ENCODE results near the gene KIAA0586. TPM values are rescaled to one million over a fixed set of nuclear protein-coding genes. Genes with fewer than 3 reads are reported as not detected.

KIAA0586 gene
- total and polyA plus RNA-seq, 2 of the 4 experiments (the other 2 are of a cell fraction) = 9.4 to 36.7 TPM

- H2AK9ac ChIP-seq (replicated peaks; ENCODE audit: low read depth, low read length, poor library complexity) = no peak overlapping the region
- no peak overlapping the region for H2BK20ac ChIP-seq (ENCODE audit: low read depth, low read length)
- peaks cover 7% of the 10 kb centered on the region for H3K4me1 ChIP-seq (ENCODE audit: control insufficient read depth, insufficient read depth, low read length)
- H3K36me3 ChIP-seq (ENCODE audit: control insufficient read depth, insufficient read depth, low read length) = no peaks in the 10 kb centered on the region
- H3K9ac ChIP-seq (ENCODE audit: low read depth, low read length) = no peak overlapping the region
- in situ Hi-C loops (cut with MboI; ENCODE audit: low sequenced_read_pairs) (no loop called here), intact Hi-C loops (cut with micrococcal nuclease) (no loop called here), dilution Hi-C loops (cut with HindIII; ENCODE audit: low sequenced_read_pairs, unreplicated experiment) (no loop called here)
- H3K18ac ChIP-seq (ENCODE audit: low read depth, low read length) = peak overlapping the region; percentile 7; the same call in 1 of the 2 replicates
- H4K20me1 ChIP-seq (ENCODE audit: insufficient read depth, low read length) = no peaks in the 10 kb centered on the region
- H3K9me1 ChIP-seq (ENCODE audit: insufficient read depth, low read length) = no peaks in the 10 kb centered on the region; the same call in 1 of the 2 replicates
- POLR2A ChIA-PET (ENCODE audit: unreplicated experiment) = no interaction called here
- no peak overlapping the region for H2BK120ac ChIP-seq (ENCODE audit: low read depth, low read length)
- CTCF ChIA-PET = no interaction called here
- H3K4me2 ChIP-seq (ENCODE audit: low read depth, low read length) = 0 out of 2 replicates have a peak overlapping the region, but pooled peaks have one; percentile 39
- H4K5ac ChIP-seq (ENCODE audit: low read depth, low read length) = peak overlapping the region; percentile 55
- no peaks in the 10 kb centered on the region for H3K27me3 ChIP-seq (ENCODE audit: control insufficient read depth, insufficient read depth, low read length)
- H3K9me3 ChIP-seq (ENCODE audit: control insufficient read depth, insufficient read depth, low read length) = no peaks in the 10 kb centered on the region
- no peak overlapping the region for H3K23ac ChIP-seq (ENCODE audit: low read depth, low read length)
- H4K8ac ChIP-seq (ENCODE audit: low read depth in 2 of 2, low read length in 2 of 2) = peak overlapping the region; percentile 28 to 63; a peak in 1 of 4 replicates
- no peak overlapping the region for H3K14ac ChIP-seq (replicated peaks; ENCODE audit: low read depth, low read length)
- H3K79me1 ChIP-seq (ENCODE audit: low read depth in 1 of 2, low read length in 2 of 2) = no peaks in the 10 kb centered on the region; a peak in 1 of 4 replicates
- H2AFZ ChIP-seq (replicated peaks; ENCODE audit: low read length, poor library complexity) = no peak overlapping the region
- no peak overlapping the region for H2BK15ac ChIP-seq (ENCODE audit: low read depth, low read length)
- H3K27ac ChIP-seq (ENCODE audit: insufficient read depth, low read length) = no peak overlapping the region
- H3K4me3 ChIP-seq (ENCODE audit: insufficient read depth, low read depth, low read length) = no peak overlapping the region
- peak overlapping the region; percentile 5; the same call in 1 of the 2 replicates for H4K91ac ChIP-seq (ENCODE audit: insufficient read depth, low read depth, low read length)
- peak; percentile 54 for ATAC-seq (ENCODE audit: low read depth)
- no peak overlapping the region for H2BK5ac ChIP-seq (ENCODE audit: low read depth, low read length, poor library complexity, severe bottlenecking)
- TF ChIP-seq NFE2L2 (IDR thresholded peaks at IDR 0.05; ENCODE audit: low read depth, low read length) (no peak), CEBPB (IDR thresholded peaks at IDR 0.05; ENCODE audit: low read depth, low read length) (no peak), RFX5 (IDR thresholded peaks at IDR 0.05; ENCODE audit: low read depth, low read length) (no peak), RAD21 (IDR thresholded peaks at IDR 0.05; ENCODE audit: low read length) (no peak), MAZ (IDR thresholded peaks at IDR 0.05; ENCODE audit: borderline replicate concordance, low read depth, low read length) (no peak), MAFK (IDR thresholded peaks at IDR 0.05; ENCODE audit: low read depth, low read length) (no peak), POLR2A (IDR thresholded peaks at IDR 0.05; ENCODE audit: low read depth, low read length) (no peak), CTCF (conservative IDR thresholded peaks at IDR 0.05; ENCODE audit: low read depth, low read length) (no peak), FOS (IDR thresholded peaks at IDR 0.05; ENCODE audit: low read depth, low read length) (no peak), MXI1 (IDR thresholded peaks at IDR 0.05; ENCODE audit: borderline replicate concordance, low read depth, low read length) (no peak), BHLHE40 (IDR thresholded peaks at IDR 0.05; ENCODE audit: low read depth, low read length) (no peak), CHD1 (IDR thresholded peaks at IDR 0.05; ENCODE audit: low read depth, low read length) (no peak)
- TF ChIP-seq, protein P1, sequence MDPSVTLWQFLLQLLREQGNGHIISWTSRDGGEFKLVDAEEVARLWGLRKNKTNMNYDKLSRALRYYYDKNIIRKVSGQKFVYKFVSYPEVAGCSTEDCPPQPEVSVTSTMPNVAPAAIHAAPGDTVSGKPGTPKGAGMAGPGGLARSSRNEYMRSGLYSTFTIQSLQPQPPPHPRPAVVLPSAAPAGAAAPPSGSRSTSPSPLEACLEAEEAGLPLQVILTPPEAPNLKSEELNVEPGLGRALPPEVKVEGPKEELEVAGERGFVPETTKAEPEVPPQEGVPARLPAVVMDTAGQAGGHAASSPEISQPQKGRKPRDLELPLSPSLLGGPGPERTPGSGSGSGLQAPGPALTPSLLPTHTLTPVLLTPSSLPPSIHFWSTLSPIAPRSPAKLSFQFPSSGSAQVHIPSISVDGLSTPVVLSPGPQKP (IDR thresholded peaks at IDR 0.05; ENCODE audit: borderline replicate concordance, low read depth, low read length) = no peak
- H3K56ac ChIP-seq (ENCODE audit: extremely low read depth, insufficient read depth, low read length) = no peak overlapping the region
- no peak overlapping the region for H2AK5ac ChIP-seq (ENCODE audit: low read depth, low read length)
- BruUV-seq (replicated peaks) = no TSS peak
- no peak for DNase-seq
- H3K4ac ChIP-seq (ENCODE audit: low read depth, low read length) = peak overlapping the region; percentile 3; the same call in 1 of the 2 replicates
- WGBS, 2 experiments (ENCODE audit: extremely low coverage in 2 of 2, insufficient read length in 1 of 2) = 20% methylated on average over 1 of the region's 5 CpGs; no CpG with 5 or more reads in 1 of the 2 experiments
Observed at GRCh38 chr14:58533446-58533845, 105.9 kb downstream of the KIAA0586 start.

All from IMR-90 (cell line).